HuH-7.5 (cell line): ENCODE results near the gene KCNH8.

Source experiments
- DNase-seq: peaks from one replicate; pipeline ENCODE4 v3.0.0; 2011; ENCODE audit warnings: low spot score

The KCNH8 gene

DNA sequence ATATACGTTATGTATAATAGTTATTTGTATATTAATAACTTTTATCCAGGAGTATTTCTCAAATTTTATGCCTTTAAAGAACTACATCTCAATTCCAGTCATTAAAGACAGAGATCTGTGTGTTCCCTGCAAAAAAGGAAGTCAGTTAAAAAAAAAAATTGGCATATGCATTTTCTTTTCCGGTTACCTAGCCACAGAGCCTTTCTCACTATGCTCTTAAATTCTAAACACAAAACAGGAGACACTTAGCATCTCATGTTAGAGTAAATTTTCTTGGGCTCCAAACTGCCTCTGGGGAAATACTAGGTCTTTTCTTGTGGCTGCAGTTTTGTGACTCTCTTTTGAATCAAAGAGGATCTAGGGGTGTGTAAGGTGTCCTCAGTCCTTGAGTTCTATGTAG, 105.9 kb downstream of the KCNH8 start:
- DNase-seq: no peak

DNA sequence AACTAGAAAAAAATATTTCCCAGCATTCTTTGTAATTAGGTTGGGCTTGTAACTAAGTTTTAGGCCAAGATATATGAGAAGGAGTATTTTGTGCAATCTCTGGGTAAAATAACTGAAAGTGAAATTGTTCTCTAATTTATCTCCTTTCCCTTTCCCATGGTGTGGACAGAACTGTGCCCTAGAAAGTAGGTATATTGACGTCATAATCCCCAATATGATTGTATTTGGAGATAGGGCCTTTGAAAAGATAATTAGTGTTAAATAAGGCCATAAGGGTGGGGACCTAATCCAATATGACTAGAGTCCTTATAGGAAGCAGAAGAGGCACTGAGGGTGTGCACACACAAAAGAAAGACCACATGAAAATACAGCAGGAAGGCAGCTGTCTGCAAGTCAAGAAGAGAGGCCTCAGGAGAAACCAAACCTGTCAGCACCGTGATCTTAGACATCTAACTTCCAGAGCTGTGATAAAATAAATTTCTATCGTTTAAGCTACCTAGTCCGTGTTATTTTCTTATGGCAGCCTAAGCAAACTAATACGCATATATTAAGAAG, 106.6 kb downstream of the KCNH8 start:
- DNase-seq: no peak

DNA sequence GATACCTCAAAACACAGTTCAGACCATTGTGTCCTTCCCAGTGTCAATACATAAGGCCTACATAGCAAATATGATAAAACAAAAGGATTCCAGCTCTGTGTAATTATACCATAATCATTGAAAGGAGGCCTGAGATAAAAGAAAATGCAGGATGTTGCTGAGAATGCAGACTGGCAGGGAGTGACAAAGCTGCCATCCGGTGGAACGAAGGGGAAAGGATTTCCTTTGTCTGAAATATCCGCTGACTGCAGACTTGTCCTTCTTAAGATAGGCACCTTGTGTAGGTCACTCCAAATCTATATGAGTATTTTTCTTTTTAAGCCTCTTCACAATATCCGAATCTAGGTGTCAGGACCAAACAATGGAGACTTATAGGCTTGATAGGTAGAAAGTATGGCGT, 108.0 kb downstream of the KCNH8 start:
- DNase-seq: no peak

DNA sequence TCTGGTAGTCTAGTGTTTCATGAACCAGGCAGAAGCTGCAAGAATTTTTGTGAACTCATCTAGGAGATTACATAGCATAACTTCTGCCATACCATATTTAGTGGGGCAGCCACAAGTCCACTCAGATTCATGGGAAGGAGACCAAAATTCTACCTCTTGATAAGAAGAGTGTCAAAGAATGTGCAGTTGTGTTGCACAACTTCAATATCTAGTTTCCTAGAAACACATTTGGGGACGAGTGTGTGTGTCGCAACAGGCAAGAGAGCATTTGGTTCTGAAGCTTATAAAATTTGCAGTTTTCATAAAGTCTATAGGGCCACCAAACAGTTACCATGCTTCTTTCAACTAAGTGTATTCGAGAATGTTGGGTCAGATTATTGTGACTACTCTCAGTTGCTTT, 115.3 kb downstream of the KCNH8 start:
- no peak for DNase-seq

DNA sequence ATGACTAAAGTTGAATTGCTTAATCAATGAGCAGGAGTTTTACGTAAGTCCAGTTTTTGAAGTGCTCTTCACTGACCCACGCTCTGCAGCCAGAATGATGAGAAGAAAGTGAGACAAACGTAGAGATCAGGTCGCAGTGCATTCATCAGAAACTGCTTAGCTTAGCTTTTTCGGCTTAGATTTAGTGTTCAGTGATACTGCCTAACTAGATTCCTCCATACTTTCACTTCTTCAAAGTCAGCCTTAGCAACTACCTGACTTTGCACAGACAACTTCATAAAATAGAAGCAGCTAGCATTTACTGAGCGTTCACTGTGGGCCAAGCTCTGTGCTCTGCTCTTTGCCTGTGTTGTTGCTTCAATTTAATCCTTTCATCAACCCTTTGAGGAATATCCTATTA, 116.1 kb downstream of the KCNH8 start:
- no peak for DNase-seq

DNA sequence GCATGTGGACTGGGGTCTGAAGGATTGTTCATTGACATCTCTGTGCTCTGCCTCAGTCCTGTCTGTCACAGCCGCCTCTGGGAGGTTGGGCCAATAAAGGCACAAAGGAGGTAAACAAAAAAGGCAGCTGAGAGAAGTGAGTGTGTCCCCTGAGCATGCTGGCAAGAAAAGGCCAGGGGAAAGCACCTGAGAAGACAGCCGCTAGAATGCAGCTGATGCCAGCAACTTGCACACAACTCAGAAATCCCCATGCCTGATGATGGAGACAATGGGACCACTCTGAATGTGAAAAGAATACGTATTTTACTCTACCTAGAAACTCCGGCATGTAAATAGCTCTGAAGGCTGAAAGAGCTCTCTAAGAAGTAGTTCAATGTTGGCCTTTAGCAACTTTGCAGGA, 118.7 kb downstream of the KCNH8 start:
- no peak for DNase-seq

DNA sequence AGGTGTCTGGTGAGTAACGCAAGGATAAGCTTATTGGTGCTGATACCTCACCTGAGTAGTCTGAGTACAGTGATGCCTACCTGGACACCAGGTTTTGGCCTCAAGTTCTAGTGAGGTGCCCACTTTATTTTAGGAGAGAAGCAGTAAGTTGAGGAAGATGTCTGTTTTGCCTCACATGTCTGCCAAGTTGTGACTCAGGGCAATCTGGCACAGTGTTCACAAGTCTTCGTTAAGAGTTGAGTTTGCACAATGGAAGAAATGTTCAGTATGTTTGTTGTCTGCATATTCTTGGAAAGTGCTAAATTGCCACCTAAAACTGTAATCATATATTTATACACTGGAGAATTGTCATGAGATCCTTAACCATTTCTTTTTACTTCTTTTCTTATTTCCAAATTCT, 122.2 kb downstream of the KCNH8 start:
- DNase-seq: no peak

DNA sequence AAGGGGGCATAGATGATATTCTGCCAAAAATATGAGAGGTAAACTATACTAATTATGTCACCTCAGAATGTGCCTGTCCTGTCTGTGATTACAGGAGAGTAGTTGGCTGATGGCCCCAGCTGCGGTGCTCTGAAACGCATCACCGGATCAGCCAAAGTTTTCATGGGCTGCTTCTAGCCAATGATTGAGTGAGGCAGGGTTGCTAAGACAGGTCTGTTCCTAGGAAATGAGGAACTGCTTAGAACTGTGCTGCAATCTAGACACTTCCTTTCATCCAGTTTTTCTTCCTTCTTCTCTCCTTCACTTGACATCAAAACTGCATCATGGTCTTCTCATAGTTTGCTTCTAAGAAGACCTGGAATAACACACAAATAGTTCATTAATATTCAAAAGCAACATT, 124.0 kb downstream of the KCNH8 start:
- no peak for DNase-seq

DNA sequence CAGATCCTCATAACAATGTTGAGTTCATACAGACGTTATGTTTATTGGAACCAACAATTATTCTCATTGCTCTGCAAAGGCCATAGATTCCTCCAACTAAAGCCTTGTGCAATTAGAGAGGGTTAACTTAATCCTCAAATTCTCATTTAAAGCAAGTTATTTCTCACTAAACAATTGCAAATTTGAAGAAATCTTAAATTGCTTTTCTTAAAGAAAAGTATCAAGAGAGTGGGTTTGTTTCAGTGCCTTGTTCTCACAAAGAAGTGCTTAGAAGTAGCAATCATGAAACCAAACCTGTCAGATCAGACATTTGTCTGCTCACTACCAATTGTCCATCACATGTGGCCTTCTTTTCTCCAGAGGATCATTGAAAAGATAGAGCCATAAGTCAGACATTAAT, 124.8 kb downstream of the KCNH8 start:
- no peak for DNase-seq

DNA sequence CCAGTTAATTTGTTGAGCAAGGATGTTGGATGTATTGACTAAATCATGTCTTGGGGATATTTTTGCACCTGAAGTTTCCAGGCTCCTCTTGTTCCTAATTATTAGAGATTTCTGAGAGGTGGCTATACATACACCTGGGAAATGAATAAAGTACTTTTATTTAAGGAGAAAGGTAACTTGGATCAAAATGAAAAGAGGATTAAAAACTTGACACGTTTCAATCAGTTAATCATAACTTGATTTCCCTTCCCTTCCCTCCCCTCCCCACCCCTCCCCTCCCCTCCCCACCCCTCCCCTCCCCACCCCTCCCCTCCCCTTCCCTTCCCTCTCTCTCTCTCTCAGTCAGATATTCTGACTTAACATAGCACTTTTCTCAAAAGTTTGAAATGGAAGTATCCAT, 126.3 kb downstream of the KCNH8 start:
- DNase-seq: no peak

DNA sequence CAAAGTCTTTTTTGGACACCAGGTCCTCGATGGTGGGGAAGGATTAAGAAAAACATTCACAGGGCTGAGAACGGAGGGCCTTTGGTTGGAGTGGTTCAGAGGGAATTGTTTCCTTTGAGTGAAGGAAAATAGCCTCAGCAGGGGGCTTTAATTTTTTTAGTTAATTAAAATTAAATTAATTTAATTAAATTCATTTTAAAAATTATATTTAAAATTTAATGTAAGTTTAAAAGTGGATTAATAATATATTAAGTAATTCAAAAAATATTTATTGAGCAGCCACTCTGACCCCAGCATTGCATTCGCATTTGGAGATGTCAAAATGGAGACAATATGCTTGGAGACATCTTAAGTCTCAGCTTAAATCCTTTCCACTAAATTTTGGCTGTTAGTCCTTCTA, 136.7 kb downstream of the KCNH8 start:
- no peak for DNase-seq

DNA sequence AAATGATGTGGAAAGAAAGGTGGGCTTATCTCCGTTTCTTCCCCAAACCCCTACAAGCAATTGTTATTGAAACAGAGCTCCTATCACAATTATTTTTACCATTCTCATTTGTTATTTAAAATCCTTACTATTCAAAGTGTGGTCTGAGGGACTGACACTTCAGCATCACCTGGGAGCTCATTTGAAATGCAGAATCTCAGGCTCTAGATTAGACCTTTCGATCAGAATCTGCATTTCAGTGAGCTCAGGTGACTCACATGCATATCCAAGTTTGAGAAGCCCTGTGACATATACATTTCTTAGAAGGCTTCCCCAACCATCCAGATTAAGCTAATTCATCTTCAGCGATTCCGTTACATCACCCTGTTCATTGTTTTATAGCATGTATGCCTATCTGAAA, 145.0 kb downstream of the KCNH8 start:
- no peak for DNase-seq

DNA sequence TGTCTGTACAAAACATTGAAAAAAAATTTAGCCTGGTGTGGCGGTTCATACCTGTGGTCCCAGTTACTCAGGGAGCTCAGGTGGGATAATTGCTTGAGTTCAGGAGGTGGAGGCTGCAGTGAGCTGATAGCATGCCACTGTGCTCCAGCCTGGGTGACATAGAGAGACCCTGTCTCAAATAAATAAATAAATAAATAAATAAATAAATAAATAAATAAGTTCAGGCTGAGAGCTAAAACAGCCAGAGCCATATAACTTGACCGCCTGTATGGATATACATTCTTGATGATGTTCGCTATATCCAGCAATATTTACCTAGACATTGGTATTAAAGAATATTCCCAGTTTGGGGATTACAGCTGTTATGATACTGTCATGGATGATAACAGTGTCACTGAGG, 146.9 kb downstream of the KCNH8 start:
- no peak for DNase-seq

DNA sequence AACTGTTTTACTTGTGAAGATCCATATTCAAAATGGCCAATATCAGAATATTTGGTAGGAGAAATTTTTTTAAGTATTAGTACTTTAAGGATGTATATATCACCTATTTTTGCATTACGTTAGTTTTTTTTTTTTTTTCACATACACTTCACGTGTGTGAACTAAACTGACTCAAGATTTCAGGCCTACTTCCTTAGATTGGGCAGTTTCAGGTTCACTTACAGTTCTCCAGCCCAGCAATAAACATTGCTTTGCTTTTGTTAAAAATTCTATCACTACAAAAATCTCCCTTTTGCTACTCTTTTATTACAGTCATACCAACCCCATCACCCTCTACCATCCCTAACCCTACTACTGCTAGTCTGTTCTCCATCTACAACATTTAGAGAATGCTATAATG, 183.6 kb downstream of the KCNH8 start:
- DNase-seq: no peak

DNA sequence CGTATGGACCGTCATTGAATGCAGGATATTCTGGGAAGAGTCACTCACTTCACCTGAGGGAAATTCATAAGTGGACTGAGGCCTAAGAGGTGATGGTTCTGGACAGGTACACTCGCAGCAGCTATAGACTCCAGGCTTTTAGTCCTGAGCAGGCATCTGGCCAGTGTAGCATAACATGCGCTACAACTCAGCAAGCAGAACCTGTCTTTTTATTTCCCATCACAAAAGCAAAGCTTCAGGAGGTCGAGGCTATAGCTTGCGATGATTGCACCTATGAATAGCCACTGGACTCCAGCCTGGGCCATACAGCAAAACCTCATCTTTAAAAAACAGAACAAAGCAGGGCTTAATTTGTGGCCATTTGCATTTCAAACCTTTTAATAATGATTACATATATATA, 185.8 kb downstream of the KCNH8 start:
- no peak for DNase-seq

DNA sequence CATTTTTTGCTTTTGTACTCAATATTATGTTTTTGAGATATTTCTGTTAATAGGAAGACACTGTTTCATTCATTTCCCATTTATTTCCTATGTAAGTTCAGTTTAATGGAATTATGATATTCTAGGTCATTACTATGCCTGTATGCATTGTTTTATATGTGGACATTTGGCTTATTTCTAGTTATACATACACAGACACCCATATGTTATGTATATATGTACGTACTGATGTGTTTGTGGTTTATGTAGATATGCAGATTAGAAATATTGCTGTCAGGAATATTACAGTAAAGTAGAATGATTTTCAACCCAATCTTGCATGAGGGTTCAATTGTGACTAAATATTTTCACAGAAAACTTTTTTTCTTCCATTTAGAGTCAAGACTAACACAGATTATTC, 190.5 kb downstream of the KCNH8 start:
- no peak for DNase-seq

DNA sequence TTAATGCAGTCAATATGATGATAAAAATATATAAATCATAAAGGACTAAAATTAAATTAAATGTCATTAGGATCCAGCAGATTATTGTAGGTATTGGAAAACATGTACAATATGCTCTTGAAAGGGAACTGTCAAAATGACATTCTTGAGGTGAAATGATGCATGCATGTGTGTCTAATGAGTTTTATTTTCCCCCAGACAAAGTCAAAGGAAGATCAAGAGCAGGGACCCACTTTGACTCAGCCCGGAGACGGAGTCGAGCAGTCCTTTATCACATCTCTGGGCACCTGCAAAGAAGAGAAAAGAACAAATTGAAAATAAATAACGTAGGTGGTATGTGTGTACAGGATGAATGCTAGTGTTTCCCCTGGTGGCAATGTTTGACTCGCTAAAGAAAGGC, 194.1 kb downstream of the KCNH8 start:
- no peak for DNase-seq

DNA sequence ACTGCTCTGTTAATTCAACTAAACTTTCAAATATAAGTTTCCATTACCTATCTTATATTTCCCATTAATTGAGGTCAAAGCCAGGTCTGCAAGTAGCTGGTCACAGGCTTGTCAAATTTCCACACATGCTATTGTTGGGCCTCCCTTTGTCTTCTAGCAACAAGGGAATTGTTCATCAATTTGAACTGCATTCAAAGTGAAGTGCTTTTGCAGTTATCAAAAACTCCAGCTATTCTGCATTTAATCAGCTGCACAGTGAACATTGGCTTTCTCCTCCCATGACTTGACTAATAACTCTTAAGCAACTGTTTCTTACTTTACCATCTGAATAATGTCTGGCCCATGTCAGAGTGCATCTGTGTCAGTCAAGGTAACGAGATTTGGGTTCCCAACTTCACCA, 198.4 kb downstream of the KCNH8 start:
- DNase-seq: no peak

DNA sequence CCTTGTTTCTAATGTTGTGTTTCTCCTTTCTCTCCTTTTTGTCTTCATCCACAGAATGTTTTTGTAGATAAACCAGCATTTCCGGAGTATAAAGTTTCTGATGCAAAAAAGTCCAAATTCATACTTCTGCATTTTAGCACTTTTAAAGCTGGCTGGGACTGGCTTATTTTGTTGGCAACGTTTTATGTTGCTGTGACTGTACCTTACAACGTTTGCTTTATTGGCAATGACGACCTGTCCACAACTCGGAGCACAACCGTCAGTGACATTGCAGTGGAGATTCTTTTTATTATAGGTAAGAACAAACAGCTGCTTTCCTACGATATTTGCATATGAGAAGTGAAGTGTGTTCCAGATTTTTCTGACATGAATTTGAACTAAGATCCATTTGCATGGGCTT, 199.4 kb downstream of the KCNH8 start:
- DNase-seq: no peak

DNA sequence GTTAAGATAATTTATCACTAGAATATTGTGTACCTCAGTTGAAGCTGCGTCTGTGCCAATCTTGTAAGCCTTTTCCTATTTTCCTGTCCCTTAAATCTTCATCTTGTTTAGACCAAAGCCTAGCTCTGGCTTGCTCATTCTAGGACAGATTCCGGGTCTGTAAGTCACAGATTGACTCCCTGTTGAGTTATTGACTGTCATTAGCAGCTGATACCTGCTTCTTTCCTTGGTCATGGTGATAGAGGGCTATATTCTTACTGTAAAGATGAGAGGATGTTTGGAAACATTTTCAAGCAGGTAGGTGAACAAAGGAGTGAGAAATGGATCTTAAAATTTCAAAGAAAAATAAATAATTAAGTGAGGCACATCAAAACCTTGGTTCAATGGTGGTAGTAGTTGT, 200.2 kb downstream of the KCNH8 start:
- DNase-seq: no peak

DNA sequence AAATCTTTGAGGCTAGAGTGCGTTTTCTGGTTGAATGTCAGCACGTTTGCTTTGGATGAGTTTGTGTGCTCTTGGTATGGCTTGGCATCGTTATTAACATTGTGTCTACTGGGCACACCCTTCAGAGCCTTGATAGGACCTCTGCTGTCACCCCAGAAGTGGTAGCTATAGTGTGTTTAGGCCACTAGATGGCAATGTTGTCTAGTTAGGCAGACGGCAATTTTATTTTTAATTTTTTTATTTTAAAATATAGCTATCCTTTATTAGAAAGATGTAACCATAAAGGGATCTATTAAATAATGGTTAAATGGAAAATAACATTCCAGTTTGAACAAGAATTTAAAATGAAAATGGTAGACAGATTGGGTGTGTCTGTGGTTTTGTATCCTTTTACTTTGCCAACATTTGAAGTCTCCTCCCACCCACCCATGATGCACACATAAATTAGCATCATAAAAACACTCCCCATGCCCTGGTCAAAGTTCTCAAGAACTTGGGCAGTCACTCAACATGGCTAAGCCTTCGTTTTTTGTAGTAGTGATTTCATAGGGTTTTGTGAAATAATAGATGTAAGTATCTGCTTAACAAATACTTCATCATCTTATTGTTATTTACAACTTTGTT, 200.7 kb downstream of the KCNH8 start:
- DNase-seq: no peak

DNA sequence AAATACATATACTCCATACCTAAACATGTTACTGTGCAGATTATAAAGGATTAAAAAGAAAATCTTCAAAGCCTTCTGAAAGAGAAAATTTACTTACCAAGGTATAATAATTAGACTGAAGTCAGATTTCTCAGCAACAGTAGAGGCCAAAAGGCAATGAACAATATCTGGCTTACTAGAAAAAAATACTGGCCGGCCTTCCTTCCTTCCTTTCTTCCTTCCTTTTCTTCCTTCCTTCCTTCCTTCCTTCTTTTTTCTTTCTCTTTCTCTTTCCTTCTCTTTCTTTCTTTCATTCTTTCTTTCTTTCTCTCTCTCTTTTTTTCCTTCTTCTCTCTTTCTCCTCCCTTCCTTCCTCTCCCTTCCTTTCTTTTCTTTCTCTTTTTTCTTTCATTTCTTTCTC, 209.6 kb downstream of the KCNH8 start:
- no peak for DNase-seq

DNA sequence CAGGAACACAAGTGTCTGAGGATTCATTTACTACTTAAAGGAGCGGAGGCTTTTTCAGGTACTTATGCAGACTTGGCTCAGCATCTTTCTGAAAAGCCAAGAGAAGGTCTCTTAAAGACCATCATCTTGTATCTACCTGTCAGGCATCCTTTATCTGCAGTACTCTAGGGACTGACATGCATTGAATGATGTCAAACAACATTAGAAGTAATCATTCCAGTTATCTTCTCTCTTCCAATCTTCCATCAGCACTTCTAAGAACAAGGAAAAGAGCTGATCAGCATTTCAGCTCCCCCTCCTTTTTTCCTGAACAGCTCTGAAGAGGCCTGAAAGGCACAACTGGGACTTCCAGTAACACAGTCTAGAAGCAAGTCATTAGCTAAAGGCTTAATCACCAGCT, 214.8 kb downstream of the KCNH8 start:
- no peak for DNase-seq

DNA sequence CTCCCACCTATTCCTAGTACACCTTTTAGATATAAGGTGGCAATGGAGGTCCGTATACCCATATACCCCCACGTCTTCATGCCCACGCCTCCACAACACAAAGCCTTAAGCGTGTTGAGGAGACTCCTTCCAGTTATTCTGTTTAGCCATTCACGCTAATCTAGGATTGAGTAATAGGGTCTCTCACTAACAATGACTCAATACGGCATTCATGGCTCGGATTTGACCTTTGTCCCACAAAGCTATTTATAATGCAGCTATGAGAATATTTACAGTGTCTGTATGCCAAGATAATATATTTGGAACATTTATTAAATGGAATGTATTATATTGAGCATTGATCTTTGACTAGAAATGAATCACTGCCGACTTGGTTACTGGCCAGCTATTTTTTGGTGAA, 215.8 kb downstream of the KCNH8 start:
- no peak for DNase-seq

DNA sequence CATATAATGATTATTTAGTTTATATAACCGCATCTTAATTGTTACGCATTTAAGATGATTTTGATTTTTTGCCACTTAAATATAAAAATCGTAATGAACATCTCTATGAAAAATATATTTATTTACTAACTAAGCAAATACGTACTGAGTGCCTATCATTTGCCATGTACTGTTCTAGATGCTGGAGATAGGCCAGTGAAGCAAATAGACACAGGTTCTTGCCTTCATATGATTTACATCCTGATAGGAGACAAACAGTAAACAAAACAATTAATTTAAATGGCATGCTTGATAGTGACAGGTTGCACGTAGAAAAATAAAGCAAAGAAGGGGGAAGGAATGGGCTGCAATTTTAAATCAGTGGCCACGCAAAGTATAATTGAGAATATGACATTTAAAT, 217.2 kb downstream of the KCNH8 start:
- DNase-seq: no peak
